Measurements from ENCODE around the gene C19orf38.

C19orf38 gene

GRCh38 chr19:10899151-10899653, 51.0 kb downstream of the C19orf38 start:
- no peak overlapping the region for H3K27ac ChIP-seq
- no peaks in the 10 kb centered on the region for H3K9me3 ChIP-seq
- H3K36me3 ChIP-seq = no peaks in the 10 kb centered on the region
- H3K4me1 ChIP-seq (ENCODE audit: control insufficient read depth in 1 of 2, insufficient read depth in 1 of 2, low read depth in 1 of 2, low read length in 1 of 2) = peaks cover 10% of the 10 kb centered on the region in 2 experiments
- H3K4me3 ChIP-seq (ENCODE audit: low read depth in 1 of 2, low read length in 1 of 2) = no peak overlapping the region
- no peak for TF ChIP-seq CTCF (IDR thresholded peaks at IDR 0.05)
- H3K27me3 ChIP-seq = no peaks in the 10 kb centered on the region

GRCh38 chr19:10907925-10908324, 59.7 kb downstream of the C19orf38 start:
- H3K27ac ChIP-seq = no peak overlapping the region
- H3K9me3 ChIP-seq = no peaks in the 10 kb centered on the region
- TF ChIP-seq CTCF (IDR thresholded peaks at IDR 0.05) = no peak
- H3K27me3 ChIP-seq = no peaks in the 10 kb centered on the region
- peaks cover 39% of the 10 kb centered on the region for H3K36me3 ChIP-seq
- H3K4me1 ChIP-seq (ENCODE audit: control insufficient read depth in 1 of 2, insufficient read depth in 1 of 2, low read depth in 1 of 2, low read length in 1 of 2) = no peaks in the 10 kb centered on the region
- no peak overlapping the region for H3K4me3 ChIP-seq (ENCODE audit: low read depth in 1 of 2, low read length in 1 of 2)

- Histone ChIP-seq H3K9me3 (no peaks in the 10 kb centered on the region), H3K27me3 (no peaks in the 10 kb centered on the region), H3K4me1 (ENCODE audit: control insufficient read depth in 1 of 2, insufficient read depth in 1 of 2, low read depth in 1 of 2, low read length in 1 of 2) (no peaks in the 10 kb centered on the region), H3K27ac (no peak overlapping the region), H3K36me3 (peaks cover 42% of the 10 kb centered on the region), H3K4me3 (ENCODE audit: low read depth in 1 of 2, low read length in 1 of 2) (no peak overlapping the region)
- no peak for TF ChIP-seq CTCF (IDR thresholded peaks at IDR 0.05)
Observed at GRCh38 chr19:10908380-10908960, 60.3 kb downstream of the C19orf38 start.

GRCh38 chr19:10911579-10912363, 63.6 kb downstream of the C19orf38 start:
- Histone ChIP-seq H3K4me3 (ENCODE audit: low read depth in 1 of 2, low read length in 1 of 2) (no peak overlapping the region), H3K4me1 (ENCODE audit: control insufficient read depth in 1 of 2, insufficient read depth in 1 of 2, low read depth in 1 of 2, low read length in 1 of 2) (no peaks in the 10 kb centered on the region), H3K9me3 (no peaks in the 10 kb centered on the region), H3K36me3 (peaks cover 54% of the 10 kb centered on the region), H3K27me3 (no peaks in the 10 kb centered on the region), H3K27ac (no peak overlapping the region)
- TF ChIP-seq CTCF (IDR thresholded peaks at IDR 0.05) = no peak

- no peaks in the 10 kb centered on the region for H3K4me1 ChIP-seq (ENCODE audit: control insufficient read depth in 1 of 2, insufficient read depth in 1 of 2, low read depth in 1 of 2, low read length in 1 of 2)
- H3K36me3 ChIP-seq = peaks cover 53% of the 10 kb centered on the region
- H3K27ac ChIP-seq = no peak overlapping the region
- H3K9me3 ChIP-seq = no peaks in the 10 kb centered on the region
- TF ChIP-seq CTCF (IDR thresholded peaks at IDR 0.05) = no peak
- H3K27me3 ChIP-seq = no peaks in the 10 kb centered on the region
- H3K4me3 ChIP-seq (ENCODE audit: low read depth in 1 of 2, low read length in 1 of 2) = no peak overlapping the region
Observed at GRCh38 chr19:10912619-10913018, 64.4 kb downstream of the C19orf38 start.

All from neutrophil (primary cell).